Progenitor cell of endocrine pancreas (in vitro differentiated cells): ENCODE results near the gene MMP24. TPM values are rescaled to one million over a fixed set of nuclear protein-coding genes. Genes with fewer than 3 reads are reported as not detected.

Source experiments
- total RNA-seq: library from RNA; stranded (reverse); gene quantifications from 2 replicates; pipeline ENCODE4 v1.2.1, GENCODE V29; 2021

Gene MMP24
- total RNA-seq, 1 donor from 2014 or later = 3.4 TPM

Other genes starting within 250 kb of the MMP24 start
- gene TRPC4AP, start 133.9 kb upstream of the MMP24 start, total RNA-seq = 122 and 123 TPM in 2 replicates
- 38.3 and 40.1 TPM in 2 replicates for gene EDEM2, start 79.4 kb upstream of the MMP24 start, total RNA-seq
- 0.51 and 0.55 TPM in 2 replicates for gene PROCR, start 54.6 kb upstream of the MMP24 start, total RNA-seq
- gene MMP24OS, start 51.4 kb downstream of the MMP24 start, total RNA-seq = 55.6 and 59.1 TPM in 2 replicates
- 108 and 109 TPM in 2 replicates for gene EIF6, start 58.1 kb downstream of the MMP24 start, total RNA-seq
- gene FAM83C, start 65.7 kb downstream of the MMP24 start, total RNA-seq = not detected in 2 replicates
- 59.2 and 65.0 TPM in 2 replicates for gene UQCC1, start 185.3 kb downstream of the MMP24 start, total RNA-seq
- not detected in 2 replicates for gene GDF5, start 211.5 kb downstream of the MMP24 start, total RNA-seq
- 73.2 and 76.9 TPM in 2 replicates for gene CEP250, start 228.9 kb downstream of the MMP24 start, total RNA-seq